Dedifferentiated amniotic fluid mesenchymal stem cell (primary cell): ENCODE measurements around the gene ANXA3.
A peak's percentile ranks its signal among the peaks of the same experiment; 100 is the strongest.

ENCODE experiments used
- DNase-seq: peaks from one replicate; pipeline ENCODE4 v3.0.0-alpha.2; 2016; ENCODE audit errors: extremely low spot score

The ANXA3 gene

DNA sequence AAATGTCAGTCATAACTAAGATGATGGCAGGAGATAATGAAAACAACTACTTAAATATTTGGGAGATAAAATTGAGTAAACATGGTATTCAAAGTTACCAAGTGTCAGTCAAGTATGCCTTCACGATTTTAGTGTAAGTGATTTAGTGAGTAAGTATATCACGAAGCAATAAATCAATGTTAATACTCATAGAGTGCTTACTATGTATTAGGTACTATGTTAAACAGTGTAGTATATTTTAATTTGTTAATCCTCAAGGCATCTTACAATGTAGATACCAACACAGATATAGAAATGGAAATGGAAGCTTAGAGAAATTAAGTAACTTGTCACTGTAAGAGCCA lies 59.6 kb downstream of the ANXA3 start:
- DNase-seq, result no peak

DNA sequence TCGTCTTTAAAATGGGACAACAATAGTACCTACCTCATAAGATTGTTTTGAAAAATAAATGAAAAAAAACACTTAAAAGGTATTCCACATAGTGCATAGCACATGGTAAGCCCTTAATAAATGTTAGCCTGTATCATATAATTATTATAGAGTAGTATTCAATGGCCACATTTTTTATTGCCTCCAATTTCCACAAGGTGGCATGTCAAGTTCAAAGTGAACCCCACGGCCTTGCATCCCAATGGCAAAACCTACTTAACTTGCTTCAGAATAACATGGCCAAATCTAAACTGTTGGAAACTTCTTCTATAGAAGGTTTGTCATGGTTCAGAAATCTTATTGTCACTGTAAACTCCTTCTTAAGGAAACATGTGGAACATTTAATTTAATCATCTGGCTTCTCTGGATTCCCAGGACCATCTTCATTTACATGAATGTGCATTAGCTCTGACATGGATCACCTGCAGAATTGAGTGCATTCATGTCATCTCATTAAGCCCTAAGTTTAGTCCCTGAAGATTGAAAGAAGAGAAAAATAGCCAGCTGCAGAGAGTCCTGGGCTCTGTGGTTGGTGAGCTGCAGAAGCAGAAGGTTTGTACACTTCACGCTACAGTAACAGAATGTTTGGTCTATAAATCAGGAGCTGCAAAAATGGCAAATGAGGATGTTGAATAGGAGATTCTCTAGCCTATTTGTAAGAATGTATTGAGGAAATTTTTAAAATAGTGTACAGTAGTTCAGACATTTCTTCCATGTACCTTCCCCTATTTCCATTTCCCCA lies 61.0 kb downstream of the ANXA3 start:
- peak; percentile 47 for DNase-seq

DNA sequence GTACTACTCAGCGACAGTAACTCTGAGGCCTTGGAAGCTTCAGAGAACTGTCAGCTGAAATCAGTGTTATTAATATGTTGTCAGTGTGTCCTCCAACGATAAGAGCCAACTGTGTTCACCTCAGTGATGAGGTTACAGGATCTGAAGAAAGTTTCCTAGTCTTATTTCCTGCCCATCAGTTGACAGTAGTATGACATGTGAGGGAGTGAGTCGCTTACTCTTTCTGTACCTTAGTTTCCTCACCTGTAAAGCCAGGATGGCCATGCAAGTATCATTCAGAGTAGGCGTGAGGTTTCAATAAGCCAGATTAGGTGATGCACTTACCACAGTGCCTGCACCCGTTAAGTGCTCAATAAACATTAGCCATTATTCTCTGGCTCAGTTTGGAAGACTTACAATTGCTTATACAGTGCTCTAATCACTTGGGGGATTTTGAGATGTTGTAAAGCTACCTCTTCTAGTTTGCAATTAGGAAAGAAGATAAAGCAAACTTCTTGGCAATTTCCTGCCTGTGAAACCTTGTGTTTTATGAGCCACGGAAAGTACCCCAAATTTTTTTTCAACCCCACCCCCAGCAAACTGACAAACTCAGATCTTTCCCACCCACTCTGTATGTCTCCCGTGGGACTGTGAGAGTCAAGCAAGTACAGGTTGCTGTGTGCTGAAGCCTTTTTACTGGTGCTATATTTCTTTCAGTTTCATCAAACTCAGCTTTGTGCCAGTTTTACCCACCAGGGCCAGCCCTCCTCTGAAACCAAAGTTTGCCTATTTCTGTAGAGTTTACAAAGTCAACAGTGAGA lies 62.2 kb downstream of the ANXA3 start:
- DNase-seq, result no peak

GRCh38 chr4:78616046-78616498 lies 64.5 kb downstream of the ANXA3 start:
- no peak for DNase-seq

DNA sequence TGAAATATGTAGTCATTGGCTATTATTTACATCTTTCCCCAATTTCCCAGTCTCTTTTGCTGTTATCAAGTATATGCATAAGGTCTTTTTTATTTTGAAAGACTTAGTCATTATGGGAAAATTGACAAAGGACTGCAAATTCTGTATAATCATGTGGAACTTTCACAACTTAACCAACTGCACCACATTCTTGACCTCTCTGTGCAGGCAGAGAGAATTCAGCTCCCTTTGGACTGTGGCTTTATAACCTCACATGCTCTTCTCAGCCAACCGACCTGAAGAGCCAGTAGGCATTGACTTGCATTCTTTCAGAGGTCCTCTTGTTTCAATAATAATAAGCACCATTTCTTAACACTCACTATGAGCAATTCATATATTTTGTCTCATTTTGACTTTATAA lies 66.9 kb downstream of the ANXA3 start:
- no peak for DNase-seq

GRCh38 chr4:78621395-78621794 lies 69.8 kb downstream of the ANXA3 start:
- DNase-seq, result no peak

GRCh38 chr4:78622253-78622979 lies 70.8 kb downstream of the ANXA3 start:
- peak; percentile 31 for DNase-seq

DNA sequence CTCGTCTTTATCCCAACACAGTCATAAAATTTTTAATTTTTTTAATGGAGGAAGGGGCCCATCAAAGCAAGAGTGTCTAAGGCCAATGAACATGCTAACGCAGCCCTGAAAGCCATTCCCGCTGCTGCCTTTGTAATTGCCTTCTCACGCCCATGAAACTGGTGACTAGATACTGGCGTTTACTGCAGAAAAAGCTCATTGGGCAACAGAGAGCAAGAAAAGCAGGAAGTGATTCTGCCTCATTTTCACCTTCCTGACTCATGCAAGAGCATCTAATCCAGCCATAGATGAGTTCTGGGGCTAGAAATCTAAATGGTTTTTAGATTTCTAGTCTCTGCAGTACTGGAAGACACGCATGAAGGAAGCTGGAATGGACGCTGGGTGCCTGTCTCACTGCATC lies 72.5 kb downstream of the ANXA3 start:
- no peak for DNase-seq

DNA sequence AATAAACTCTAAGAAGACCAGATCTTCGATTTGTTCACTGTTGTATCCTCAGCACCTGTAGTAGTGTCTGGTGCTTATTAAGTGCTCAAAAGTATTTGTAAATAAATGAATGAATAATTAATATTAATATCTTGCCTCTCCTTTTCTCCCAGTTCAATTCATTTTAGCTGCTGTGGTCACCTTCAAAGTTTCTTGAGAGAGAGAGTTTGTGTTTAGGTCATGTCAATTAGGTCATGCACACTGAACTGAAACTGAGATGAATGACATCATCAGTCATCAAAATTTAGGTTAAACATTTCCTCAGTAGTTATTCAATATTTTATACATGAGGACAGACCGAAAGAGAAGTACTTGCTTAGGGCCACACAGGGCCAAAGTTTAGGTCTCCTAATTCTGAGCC lies 73.5 kb downstream of the ANXA3 start:
- no peak for DNase-seq

DNA sequence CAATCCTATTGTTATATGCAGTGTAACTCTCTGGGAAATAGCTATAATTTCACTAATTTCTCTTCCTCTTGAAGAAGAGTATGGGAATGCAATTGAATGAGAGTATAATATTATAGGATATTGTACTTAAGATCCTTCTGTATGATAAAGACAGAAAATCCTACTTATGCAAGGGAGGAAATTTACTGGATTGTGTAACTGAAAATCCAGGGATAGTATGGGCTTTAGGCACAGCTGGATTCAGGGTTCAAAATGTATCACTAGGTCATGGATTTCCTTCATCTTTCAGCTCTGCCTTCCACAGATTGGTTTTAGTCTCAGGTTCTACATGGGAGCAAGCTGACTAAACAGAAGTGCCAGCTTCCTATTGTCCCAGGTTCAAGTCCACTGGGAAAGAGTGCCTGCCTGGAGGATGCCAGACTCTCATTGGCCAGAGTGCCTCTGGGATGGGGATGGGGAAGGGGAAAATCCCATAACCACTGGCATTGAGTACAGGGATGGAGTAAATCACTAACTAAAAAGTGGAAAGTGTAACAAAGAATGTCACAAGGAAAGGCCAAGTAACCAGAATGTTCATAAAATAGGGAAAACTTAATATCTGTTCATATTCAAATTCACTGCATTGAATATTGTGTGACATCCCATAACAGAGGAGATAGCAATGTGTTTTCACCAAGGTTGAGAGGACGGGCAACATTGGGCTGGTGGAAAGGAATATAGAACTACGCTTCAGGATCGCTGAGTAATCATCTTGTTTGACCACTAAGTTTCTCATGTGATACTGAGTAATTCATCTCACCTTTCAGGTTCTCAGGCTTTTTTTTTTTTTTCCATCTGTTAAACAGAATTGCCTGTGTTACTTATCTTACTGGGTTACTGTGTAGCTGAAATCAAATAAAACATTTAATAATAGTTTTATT lies 75.7 kb downstream of the ANXA3 start:
- DNase-seq, result no peak

DNA sequence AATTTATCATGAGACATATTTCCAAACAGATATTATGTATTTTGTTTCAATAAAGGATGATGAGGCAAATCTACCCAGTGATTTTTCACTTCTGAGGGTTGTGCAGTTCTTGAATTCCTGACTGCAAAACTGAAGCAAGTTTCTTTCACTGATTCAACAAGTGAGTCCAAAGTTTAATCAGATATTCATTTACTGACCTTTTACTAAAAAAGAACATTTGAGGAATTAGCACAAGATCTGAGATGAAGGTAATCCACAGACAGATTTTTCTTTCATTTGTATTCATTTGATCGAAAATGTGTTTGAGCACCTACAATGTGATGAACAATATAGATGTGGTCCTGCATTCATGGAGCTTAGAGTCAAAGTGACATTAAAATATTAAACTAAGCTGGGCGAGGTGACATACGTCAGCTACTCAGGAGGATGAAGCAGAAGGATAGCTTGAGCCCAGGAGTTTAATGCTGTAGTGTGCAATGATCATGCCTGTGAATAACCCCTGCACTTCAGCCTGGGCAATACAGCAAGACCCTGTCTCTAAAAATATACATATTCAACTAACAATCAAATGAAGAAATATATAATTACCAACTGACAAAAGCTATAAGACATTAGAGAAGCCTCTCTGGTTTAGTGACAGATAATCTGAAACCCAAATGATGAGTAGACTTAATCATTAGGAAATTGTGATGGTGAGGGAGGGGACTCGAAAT lies 76.6 kb downstream of the ANXA3 start:
- no peak for DNase-seq

DNA sequence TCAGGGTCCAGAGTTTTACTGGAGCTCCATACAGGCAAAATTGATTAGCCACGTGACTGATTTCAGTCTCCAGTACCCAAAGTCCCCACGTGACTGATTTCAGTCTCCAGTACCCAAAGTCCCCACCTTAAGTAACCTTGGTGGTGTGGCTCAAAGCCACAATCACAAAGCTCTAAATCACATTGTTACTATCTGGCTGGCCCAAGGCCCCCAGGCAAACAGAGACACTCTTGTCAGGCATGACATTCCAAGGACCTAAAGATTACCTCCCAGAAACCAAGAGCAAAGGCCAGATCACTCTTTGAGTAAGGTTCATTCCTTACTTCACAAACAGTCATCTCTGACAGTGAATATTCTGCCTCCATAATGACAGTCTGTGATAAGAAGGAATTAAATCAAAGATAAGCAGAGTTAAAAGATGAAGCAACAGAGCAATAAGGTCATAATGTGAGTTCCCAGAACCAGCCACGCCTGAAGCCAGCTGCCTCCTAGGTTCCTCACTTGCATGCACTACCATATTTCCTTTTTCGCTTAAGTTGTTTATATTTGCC lies 78.5 kb downstream of the ANXA3 start:
- no peak for DNase-seq

DNA sequence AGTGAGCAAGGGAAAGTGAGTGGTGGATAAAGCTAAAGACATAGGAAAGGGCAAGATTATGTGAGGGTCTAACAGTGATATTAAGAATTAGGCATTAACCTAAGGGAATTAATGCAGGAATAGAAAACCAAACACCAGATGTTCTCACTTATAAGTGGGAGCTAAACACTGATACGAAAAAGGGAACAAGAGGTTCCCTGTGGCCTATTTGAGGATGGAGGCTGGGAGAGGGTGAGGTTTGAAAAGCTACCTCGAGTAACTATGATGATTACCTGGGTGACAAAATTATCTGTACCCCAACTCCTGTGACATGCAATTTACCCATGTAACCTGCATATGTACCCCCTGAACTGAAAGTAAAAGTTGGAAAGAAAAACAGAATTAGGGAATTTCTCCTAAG lies 79.0 kb downstream of the ANXA3 start:
- DNase-seq, result no peak

DNA sequence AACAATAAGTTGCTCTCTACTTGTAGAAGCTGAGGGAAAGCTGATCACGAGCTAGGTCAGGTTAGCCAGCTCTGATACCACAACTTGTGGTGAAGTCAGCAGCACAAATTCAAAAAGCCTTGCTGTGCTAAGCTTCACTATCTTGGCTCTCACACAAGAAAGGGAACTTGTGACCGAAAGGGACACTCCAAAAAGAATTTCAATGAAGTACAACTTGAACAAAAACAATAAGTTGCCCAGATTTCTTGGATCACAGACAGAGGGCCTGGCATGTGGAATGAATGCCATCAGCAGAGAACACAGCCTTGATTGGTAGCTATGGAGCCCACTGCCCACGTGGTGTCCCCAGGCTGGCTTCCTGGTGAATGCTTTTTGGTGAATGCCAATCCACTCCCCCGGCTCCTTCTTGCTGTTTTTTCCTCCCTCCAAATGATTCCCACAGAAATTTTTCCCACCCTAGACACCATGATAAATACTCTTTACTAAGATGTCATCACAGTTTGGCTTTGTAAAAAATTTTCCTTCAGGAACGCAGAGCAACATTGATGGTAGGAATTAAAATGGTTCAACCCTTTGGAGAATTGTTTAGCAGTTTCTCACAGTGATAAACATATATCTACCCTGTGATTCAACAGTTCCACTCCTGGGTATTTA lies 82.6 kb downstream of the ANXA3 start:
- DNase-seq, result no peak

DNA sequence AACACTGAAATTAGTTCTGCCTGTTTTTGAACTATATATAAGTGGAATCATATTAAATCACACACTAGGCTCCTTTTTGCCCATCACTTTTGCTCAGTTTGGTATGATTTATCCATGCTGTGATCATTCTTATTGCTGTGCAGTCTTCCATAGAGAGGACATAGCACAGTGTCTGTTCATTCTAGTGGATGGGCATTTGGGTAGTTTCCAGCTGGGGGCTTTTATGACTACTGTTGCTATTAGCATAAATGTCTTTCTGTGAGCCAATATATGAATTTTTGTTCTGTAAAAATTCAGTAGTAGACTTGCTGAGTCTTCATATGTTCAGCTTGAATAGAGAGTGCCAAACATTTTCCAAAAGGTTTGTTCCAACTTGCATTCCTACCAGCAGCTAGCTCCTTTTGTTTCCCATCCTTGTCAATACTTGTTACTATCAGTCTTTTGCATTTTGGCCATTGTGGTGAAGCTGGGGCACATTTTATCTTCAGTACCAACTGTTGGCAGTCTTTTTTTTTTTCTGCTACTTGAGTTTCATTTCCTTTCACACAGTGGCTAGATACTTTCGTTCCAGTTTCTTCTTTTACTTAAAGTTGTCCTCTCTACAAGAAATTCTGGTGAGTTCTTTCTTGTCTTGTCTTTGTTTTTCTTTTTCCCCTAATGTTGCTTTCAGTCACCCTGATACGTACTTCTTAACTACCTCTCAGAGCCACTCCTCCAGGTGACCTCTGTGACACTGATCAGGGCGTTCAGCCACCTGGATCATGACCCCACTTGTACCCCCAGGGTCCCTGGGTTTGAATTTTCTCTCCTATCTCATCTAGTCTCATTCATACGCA lies 87.0 kb downstream of the ANXA3 start:
- DNase-seq, result no peak

DNA sequence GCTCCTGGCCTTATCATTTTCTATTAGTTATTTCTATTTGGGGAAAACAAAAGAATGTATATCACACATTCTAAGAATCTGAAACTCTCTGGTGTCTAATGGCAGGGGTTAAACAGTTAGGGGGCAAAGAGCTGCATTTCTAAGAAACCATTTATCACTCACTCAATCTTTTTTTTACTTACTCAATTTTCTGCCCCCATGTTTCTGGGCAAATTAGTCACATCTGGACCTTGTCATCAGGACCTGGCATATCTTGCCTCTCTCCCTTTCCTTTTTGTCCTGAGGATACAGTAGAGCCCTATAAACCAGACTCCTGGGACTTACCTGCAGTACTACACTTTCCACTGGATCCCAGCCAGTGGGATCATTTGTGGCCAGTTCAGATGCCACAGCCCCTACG lies 89.1 kb downstream of the ANXA3 start:
- DNase-seq, result no peak

GRCh38 chr4:78642934-78643333 lies 91.4 kb downstream of the ANXA3 start:
- no peak for DNase-seq

GRCh38 chr4:78644063-78644691 lies 92.6 kb downstream of the ANXA3 start:
- no peak for DNase-seq
